Ishikawa (cell line): ENCODE measurements around the gene TRIP13.

ENCODE experiments used
- CEBPB ChIP-seq: IDR thresholded peaks from 2 replicates; pipeline ENCODE4 v1.6.1; 2012
- CREB1 ChIP-seq: IDR thresholded peaks from 2 replicates; pipeline ENCODE4 v1.6.1; 2012; ENCODE audit warnings: low read depth
- EGR1 ChIP-seq: IDR thresholded peaks from 2 replicates; pipeline ENCODE4 v1.6.1; 2012
- EP300 ChIP-seq: IDR thresholded peaks from 2 replicates; pipeline ENCODE4 v1.6.1; 2012; ENCODE audit warnings: borderline replicate concordance
- FOXM1 ChIP-seq: IDR thresholded peaks from 2 replicates; pipeline ENCODE4 v1.6.1; 2012; ENCODE audit warnings: low read depth, borderline replicate concordance
- NFIC ChIP-seq: IDR thresholded peaks from 2 replicates; pipeline ENCODE4 v1.6.1; 2012
- RAD21 ChIP-seq: IDR thresholded peaks from 2 replicates; pipeline ENCODE4 v1.6.1; 2012; ENCODE audit warnings: low read depth
- TAF1 ChIP-seq: IDR thresholded peaks from 2 replicates; pipeline ENCODE4 v1.6.1; 2012; ENCODE audit warnings: low read depth, mild to moderate bottlenecking
- TCF12 ChIP-seq: IDR thresholded peaks from 2 replicates; pipeline ENCODE4 v1.6.1; 2012; ENCODE audit warnings: low read depth
- TEAD4 ChIP-seq: IDR thresholded peaks from 2 replicates; pipeline ENCODE4 v1.6.1; 2012
- YY1 ChIP-seq: IDR thresholded peaks from 2 replicates; pipeline ENCODE4 v1.6.1; 2012; ENCODE audit warnings: low read depth
- ZBTB7A ChIP-seq: IDR thresholded peaks from 2 replicates; pipeline ENCODE4 v1.6.1; 2012; ENCODE audit warnings: low read depth
- TF ChIP-seq, protein P1 (sequence below): IDR thresholded peaks from 2 replicates; pipeline ENCODE4 v1.6.1; 2012
- TF ChIP-seq, protein P2 (sequence below): IDR thresholded peaks from 2 replicates; pipeline ENCODE4 v1.6.1; 2012; ENCODE audit warnings: low read depth, mild to moderate bottlenecking
- TF ChIP-seq, protein P3 (sequence below): IDR thresholded peaks from 2 replicates; pipeline ENCODE4 v1.6.1; 2012

TRIP13 gene

DNA sequence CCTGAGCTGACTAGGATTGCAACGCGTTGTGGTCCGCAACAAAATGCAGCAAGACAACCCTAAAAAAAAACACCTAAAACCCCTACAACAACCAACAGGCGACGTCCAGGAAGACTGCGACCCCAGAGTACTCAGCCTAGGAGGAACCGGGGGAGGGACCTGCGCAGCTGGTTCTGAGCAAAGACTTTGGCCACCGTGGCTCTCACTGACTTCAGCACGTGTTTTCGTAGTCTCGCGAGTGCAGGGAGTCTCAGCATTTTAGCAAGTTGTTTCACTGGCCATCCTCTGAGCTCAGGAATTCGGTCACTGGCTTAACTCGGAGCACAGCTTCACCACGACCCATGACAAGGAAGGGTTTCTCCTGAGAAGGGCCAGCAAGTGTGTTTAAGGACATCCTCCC lies 33.3 kb upstream of the TRIP13 start:
- no peak for TF ChIP-seq FOXM1
- TF ChIP-seq, protein P1, sequence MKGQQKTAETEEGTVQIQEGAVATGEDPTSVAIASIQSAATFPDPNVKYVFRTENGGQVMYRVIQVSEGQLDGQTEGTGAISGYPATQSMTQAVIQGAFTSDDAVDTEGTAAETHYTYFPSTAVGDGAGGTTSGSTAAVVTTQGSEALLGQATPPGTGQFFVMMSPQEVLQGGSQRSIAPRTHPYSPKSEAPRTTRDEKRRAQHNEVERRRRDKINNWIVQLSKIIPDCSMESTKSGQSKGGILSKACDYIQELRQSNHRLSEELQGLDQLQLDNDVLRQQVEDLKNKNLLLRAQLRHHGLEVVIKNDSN, result no peak
- no peak for TF ChIP-seq NFIC
- TF ChIP-seq, protein P2, sequence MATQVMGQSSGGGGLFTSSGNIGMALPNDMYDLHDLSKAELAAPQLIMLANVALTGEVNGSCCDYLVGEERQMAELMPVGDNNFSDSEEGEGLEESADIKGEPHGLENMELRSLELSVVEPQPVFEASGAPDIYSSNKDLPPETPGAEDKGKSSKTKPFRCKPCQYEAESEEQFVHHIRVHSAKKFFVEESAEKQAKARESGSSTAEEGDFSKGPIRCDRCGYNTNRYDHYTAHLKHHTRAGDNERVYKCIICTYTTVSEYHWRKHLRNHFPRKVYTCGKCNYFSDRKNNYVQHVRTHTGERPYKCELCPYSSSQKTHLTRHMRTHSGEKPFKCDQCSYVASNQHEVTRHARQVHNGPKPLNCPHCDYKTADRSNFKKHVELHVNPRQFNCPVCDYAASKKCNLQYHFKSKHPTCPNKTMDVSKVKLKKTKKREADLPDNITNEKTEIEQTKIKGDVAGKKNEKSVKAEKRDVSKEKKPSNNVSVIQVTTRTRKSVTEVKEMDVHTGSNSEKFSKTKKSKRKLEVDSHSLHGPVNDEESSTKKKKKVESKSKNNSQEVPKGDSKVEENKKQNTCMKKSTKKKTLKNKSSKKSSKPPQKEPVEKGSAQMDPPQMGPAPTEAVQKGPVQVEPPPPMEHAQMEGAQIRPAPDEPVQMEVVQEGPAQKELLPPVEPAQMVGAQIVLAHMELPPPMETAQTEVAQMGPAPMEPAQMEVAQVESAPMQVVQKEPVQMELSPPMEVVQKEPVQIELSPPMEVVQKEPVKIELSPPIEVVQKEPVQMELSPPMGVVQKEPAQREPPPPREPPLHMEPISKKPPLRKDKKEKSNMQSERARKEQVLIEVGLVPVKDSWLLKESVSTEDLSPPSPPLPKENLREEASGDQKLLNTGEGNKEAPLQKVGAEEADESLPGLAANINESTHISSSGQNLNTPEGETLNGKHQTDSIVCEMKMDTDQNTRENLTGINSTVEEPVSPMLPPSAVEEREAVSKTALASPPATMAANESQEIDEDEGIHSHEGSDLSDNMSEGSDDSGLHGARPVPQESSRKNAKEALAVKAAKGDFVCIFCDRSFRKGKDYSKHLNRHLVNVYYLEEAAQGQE, result no peak
- TF ChIP-seq CREB1, result no peak

DNA sequence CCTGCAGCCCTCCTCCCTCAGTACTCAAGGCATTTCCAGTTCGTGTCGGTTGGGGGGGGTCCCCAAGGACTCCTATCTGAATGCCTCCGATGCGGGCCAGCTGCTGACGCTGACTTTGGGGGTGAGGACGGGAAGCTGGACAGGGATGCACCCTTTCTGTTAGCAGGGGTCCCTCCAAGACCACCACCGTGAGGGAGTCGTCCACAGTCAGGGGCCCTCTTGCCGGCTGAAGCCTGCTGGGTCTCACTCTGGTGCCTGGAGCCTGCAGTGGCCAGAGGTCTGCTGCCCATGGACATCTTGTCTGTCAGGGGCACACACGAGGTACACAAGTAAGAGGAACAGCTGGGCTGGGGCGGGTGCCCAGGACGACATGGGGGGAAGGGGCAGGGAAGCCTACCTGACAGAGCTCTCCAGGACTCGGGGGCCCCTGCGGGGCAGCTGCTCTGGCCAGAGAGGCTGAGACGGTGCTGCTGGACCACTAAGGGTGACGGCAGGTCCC lies 32.8 kb upstream of the TRIP13 start:
- TF ChIP-seq CEBPB (no peak), YY1 (no peak), NFIC (no peak), TEAD4 (no peak), FOXM1 (no peak), TAF1 (no peak), EGR1 (no peak), CREB1 (no peak), TCF12 (no peak), ZBTB7A (no peak), RAD21 (no peak), EP300 (no peak)
- TF ChIP-seq, protein P3, sequence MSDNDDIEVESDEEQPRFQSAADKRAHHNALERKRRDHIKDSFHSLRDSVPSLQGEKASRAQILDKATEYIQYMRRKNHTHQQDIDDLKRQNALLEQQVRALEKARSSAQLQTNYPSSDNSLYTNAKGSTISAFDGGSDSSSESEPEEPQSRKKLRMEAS, result no peak
- TF ChIP-seq, protein P2, result no peak
- TF ChIP-seq, protein P1, result no peak

DNA sequence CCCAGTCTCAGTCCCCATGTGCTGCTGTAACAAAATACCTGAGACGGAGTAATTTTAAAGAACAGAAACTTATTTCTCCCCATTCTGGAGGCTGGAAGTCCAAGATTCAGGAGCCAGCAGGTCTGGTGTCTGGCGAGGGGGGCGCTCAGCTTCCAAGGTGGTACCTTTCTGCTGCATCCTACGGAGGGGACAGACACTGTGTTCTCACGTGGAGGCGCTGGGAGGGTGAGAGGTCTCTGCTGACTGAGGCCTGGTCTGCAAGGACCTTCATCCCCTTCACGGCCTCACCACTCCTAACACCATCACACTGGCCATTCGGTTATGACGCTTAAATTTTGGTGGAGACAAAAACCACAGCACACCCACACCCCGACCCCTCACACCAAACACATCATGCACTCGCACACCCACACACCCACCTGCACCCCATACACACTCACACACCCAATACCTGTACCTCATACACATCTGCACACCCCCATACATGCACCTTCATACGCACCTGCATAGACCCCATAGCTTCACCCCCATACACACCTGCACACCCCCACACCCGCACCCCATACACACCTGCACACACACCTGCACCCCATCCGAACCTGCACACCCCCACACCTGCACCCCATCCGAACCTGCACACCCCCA lies 32.1 kb upstream of the TRIP13 start:
- TF ChIP-seq NFIC (no peak), TAF1 (no peak), FOXM1 (no peak), TEAD4 (no peak), YY1 (no peak), CREB1 (no peak), EGR1 (no peak)
- TF ChIP-seq, protein P3, result no peak

DNA sequence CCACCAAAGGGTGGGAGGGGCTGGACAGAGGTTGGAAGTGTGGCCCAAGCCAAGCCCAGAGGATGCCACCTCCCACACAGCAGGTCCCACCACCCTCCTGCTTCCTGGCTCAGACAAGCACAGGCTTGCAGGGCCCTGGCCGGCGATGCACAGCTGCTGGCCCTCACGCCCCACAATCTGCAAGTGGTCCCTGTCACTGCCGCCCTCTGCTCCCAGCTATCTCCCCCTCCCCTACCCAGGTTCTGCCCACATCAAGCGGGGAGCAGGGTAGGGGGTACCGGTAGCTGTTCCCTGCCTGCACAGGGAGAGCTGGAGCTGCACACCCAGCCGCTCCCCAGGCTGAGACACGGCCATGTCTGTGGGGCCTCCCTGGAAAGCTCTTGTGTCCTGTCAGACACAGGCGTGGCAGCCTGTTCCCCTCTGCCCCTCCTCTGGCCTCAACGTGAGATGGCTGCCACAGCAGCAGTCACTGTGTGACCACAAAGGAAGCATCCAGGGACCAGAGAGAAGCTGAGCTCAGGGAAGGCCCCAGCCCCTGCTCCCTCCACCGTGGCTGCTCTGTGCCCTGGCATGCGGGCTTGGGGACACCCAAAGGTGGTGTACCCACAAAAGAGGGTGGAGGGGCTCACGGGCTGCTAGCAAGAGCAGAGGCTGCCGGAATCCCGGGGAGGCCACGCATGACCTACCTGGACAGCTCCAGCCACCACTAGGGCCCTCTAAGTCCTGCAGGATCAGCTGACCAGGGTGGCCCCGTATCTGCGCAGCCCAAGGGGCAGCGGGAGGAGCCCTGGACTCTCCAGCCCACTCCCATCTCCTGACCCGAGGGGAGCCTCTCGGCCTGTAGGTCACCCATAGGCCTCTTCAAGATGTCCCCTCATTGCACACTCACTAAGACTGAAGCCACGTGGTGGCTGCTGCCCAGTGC lies 31.0 kb upstream of the TRIP13 start:
- TF ChIP-seq ZBTB7A, result no peak

DNA sequence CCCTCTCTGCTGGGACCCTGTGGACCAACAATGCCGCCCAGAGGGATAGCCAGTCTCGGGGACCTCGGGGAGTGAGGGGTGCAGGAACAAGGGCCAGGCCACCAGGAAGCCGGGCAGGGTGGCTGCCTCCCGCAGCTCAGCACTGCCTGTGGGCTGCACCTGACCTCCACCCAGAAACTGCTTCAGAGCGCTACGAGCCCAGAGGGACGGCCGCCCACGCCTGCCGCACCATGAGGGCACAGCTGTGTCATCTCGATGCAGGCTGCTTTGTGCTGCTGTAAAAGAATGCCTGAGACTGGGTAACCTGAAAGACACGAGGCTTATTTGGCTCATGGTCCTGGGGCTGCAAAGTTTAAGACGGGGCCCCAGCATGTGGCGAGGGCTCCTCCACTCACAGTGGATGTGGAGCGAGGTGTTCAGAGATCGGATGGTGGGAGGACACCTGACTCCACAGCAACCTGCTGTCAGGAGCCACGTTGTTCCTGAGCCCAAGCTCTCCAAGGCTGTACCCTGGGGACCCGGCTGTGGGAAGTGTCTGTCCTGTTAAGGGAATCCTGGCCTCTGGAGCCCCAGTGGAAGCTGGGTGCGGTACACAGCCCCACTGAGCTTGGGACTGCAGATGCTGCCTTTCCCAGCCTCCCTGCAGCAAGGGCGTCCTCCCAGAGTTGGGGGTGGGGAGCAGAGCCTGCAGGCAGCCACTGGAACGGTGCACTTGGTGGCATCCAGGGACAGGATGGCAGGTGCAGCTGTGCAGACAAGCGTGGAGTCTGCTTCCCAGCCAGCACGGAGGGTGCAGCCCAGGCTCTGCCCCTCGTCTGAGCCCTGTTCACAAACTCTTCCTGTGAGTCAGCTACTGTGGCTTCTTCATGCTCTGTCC lies 30.1 kb upstream of the TRIP13 start:
- TF ChIP-seq, protein P3, result no peak
- TF ChIP-seq CREB1 (no peak), TCF12 (no peak)
